Stimulated activated CD8-positive, alpha-beta memory T cell treated with anti-CD3 and anti-CD28 coated beads, Interleukin-7, amount 100 ng/mL, for 4 hours (primary cell): ENCODE data around the gene CECR2.

Source experiments
- DNase-seq, 2 donors: peaks; one replicate each; pipeline ENCODE4 v3.0.0-alpha.2; 2020; ENCODE audit warnings: low read depth in 2 of 2

Gene CECR2

GRCh38 chr22:17451316-17451715, 82.1 kb downstream of the CECR2 start:
- DNase-seq, result no peak

GRCh38 chr22:17460895-17461294, 91.6 kb downstream of the CECR2 start:
- DNase-seq, result no peak

- no peak for DNase-seq
Observed at GRCh38 chr22:17470880-17471500, 101.7 kb downstream of the CECR2 start.

GRCh38 chr22:17471886-17472535, 102.8 kb downstream of the CECR2 start:
- no peak for DNase-seq

- DNase-seq, result no peak
Observed at GRCh38 chr22:17472932-17473331, 103.7 kb downstream of the CECR2 start.

- no peak for DNase-seq
Observed at GRCh38 chr22:17475318-17476230, 106.3 kb downstream of the CECR2 start.

DNA sequence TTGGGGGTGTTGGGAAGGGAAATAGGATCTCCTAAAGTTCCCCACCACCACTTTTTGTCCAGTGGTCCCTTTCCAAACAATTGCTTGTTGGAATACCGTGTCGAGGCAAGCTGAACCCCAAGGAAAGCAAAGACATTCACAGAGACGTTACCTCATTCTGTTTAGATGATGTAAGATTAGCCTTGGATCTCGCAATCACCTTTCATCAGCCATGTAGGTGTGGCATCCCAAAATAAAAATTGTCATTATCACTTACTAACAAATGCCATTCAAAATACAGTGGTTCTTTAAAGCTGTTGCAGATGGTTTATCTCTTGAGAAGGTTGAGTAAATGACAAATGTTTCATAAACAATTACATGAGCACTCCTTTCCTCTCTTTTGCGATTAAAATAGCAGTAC, 107.6 kb downstream of the CECR2 start:
- no peak for DNase-seq

DNA sequence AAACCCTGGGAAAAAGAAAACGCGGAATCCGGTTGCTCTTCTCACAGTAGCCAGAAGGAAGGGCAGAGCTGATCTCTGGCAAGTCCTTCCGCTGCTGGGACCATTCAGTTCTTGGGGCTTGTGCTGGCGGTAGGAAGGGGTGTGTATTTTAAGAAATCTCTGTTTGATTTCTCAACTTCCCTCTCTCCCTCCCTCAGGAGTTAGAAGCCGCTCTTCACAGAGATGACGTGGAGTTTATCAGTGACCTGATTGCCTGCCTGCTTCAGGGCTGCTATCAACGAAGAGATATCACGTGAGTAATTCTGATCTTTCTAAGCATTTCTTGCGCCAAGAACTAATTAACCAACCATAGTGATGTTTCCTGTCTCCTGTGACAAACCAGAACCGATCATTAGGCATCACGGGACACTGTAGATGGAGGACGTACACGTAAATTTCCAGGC, 108.2 kb downstream of the CECR2 start:
- no peak for DNase-seq

GRCh38 chr22:17479135-17479534, 109.9 kb downstream of the CECR2 start:
- DNase-seq, result no peak

- DNase-seq, result no peak
Observed at GRCh38 chr22:17481424-17481823, 112.2 kb downstream of the CECR2 start.

- DNase-seq, result no peak
Observed at GRCh38 chr22:17483688-17484372, 114.6 kb downstream of the CECR2 start.

DNA sequence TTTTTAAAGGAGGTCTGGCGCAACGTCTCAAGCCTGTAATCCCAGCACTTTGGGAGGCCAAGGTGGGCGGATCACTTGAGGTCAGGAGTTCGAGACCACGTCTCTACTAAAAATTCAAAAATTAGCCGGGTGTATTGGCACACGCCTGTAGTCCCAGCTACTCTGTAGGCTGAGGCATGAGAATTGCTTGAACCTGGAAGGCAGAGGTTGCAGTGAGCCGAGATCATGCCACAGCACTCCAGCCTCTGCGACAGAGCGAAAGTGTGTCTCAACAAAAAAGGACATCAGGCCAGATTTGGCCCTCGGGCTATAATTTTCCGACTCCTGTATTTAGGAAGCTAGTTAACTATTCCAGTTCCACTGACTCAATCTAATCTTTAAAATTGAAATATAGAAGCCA, 115.3 kb downstream of the CECR2 start:
- no peak for DNase-seq

- no peak for DNase-seq
Observed at GRCh38 chr22:17486313-17486712, 117.1 kb downstream of the CECR2 start.

DNA sequence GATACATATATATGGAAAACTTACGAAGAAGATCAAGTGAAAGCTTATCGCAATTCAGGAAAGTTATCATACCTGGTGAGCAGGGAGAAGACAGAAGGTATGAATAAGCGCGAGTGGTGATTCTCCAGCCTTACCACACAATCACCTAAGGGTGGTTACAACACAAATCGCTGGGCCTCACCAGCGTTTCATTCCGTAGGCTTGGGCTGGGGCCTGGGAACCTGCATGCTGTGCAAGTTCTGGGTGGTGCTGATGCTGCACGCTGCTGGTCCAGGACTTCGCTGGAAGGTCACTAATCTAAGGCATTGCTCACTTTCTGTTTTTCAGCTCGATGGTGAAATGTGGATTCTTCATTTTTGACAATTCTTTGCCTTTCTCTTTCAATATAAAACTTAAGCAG, 117.5 kb downstream of the CECR2 start:
- DNase-seq, result no peak

GRCh38 chr22:17489101-17489500, 119.8 kb downstream of the CECR2 start:
- no peak for DNase-seq

GRCh38 chr22:17491090-17491640, 121.9 kb downstream of the CECR2 start:
- DNase-seq, result no peak

GRCh38 chr22:17492247-17492646, 123.0 kb downstream of the CECR2 start:
- DNase-seq, result no peak

GRCh38 chr22:17493419-17493981, 124.2 kb downstream of the CECR2 start:
- DNase-seq, result no peak

DNA sequence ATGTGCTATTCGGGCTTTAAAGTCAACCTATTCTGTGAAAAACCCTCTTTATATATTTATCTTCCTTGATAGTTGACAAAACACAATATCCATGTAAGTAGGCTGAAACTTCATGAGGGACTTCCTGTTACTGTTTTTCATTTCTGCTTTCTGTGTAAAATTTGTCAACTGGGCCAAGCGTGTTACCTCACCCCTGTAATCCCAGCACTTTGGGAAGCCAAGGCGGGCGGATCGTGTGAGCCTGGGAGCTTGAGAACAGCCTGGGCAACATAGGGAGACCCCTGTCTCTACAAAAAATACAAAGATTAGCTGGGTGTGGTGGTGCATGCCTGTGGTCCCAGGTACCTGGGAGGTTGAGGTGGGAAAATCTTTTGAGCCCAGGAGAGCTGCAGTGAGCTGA, 127.6 kb downstream of the CECR2 start:
- DNase-seq, result no peak

- DNase-seq, result no peak
Observed at GRCh38 chr22:17501679-17502285, 132.5 kb downstream of the CECR2 start.

GRCh38 chr22:17508110-17508509, 138.8 kb downstream of the CECR2 start:
- DNase-seq, result no peak
